Prostate gland (tissue), 2 donors: ENCODE results near the gene PLPP1.

ENCODE experiments used
- CTCF ChIP-seq, 4 experiments: fragments of 200-600 bp in 2 of 4; fragments of 450-650 bp in 2 of 4; sonication (generic) in 2 of 4; IDR thresholded peaks; 1 replicate in 3 of 4; 2 replicates in 1 of 4; pipeline ENCODE4 v1.5.1; 2016 to 2019; ENCODE audit warnings: antibody characterized with exemption in 4 of 4, mild to moderate bottlenecking in 2 of 4, moderate library complexity in 2 of 4
- POLR2AphosphoS5 ChIP-seq: sonication (generic); formaldehyde crosslinking; IDR thresholded peaks from one replicate; pipeline ENCODE4 v1.6.1; 2017; ENCODE audit warnings: antibody characterized with exemption

GRCh38 chr5:55385227-55385626, 149.5 kb downstream of the PLPP1 start:
- TF ChIP-seq CTCF (IDR thresholded peaks at IDR 0.05) = no peak
- no peak for TF ChIP-seq POLR2AphosphoS5
